Suppressor macrophage treated with lipopolysaccharide for 1 hour (primary cell): ENCODE measurements around the gene GPR89B.
"Not testable (repeated sequence)": the region's sequence is repeated elsewhere in the genome, so short reads cannot be mapped to it uniquely, and the experiment has no call there.

Source experiments
- DNase-seq, 3 donors: peaks; one replicate each; pipeline ENCODE4 v3.0.0-alpha.2; 2020 to 2022

The GPR89B gene

DNA sequence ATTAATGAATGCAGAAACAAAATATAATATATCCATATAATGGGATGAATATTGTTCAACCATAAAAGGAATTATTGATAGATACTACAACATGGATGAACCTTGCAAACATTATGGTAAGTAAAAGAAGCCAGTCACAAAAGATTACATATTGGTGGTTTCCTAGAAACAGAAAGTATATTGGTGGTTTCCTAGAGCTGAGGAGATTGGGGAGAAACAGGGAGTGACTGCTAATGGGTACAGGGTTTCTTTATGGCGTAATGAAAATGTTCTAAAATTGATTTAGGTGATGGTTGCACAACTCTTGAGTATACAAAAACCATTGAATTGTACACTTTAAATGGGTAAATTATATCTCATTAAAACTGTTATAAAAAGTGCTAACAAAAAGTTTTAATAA, 14.3 kb downstream of the GPR89B start:
- not testable (repeated sequence) for DNase-seq

DNA sequence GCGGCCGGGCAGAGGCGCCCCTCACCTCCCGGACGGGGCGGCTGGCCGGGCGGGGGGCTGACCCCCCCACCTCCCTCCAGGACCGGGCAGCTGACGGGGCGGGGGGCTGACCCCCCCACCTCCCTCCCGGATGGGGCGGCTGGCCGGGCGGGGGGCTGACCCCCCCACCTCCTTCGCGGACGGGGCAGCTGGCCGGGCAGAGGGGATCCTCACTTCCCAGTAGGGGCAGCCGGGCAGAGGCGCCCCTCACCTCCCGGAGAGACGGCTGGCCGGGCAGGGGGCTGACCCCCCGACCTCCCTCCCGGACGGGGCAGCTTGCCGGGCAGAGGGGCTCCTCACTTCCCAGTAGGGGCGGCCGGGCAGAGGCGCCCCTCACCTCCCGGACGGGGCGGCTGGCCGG, 21.3 kb downstream of the GPR89B start:
- DNase-seq: not testable (repeated sequence)

DNA sequence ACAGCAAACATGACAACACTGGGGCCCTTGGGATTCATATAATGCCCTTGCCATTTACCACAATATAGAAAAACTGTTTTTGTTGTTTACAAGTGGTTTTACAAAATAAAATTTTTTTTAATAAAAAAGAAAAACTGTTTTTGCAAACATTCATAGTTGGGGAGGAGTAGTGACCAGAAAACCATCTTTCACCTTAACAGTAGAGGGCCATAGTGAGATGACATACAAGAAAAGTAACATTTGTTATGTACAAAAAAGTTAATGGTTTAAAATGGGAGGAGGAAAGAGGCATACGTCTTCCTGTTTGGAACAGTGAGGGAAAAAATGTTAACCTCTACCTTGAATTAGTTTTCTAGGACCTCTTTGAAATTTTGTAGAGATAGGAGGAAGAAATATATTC, 30.7 kb downstream of the GPR89B start:
- peak in 1 of 3 donors; percentile 16 for DNase-seq

DNA sequence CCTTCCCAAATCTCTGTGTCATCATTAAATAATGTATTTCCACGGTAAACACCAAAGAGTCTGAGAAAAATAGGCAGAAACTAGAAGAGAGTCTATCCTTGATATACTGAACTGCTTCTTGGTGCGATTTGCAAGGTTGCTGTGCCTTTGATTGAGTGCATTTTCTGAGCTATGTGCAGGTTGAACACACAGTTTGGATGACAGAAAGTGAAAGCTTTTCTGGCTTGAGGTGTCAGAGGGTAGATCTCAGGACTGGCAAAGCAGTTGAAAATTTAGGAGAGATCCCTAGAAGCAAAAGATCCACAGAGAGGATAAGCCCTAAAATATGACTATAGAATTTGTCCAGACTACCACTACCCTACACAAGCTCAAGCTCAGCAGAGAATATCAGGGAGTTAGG, 31.5 kb downstream of the GPR89B start:
- DNase-seq: not testable (repeated sequence)

DNA sequence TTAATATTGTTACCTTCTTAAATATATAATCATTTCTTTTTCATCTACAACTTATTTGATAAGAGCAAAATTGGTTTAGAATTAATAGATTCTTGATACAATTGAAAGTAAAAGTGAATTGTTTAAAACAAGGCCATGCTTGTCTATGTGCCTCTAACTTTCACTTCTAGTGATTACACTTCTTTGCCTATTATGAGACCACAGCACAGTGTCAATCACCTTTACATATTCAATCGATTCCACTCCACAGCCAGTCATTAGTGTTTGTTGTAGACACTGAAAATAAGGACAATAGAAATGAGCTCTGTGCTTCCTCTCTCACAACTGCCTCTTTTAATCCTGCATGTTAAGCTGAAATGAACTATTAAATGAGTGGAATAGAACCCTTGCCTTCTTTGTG, 36.4 kb downstream of the GPR89B start:
- not testable (repeated sequence) for DNase-seq

DNA sequence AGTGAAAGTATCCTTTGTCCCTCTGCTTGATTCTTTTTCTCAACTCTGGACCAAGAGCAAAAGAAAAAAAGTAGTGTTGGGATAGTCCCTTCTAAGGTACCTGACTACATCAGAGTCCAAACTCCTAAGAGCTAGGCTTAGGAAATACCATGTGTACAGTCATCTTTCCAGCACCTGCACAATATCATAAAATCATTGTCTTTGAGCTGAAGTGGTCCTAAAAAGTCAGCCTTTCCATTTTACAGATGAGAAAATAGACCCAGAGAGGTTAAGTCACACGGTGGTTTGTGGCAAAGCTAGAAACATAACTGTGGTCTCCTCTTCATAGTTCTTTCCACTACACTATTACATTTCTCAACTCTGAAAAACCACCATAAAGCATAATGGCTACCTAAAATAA, 38.4 kb downstream of the GPR89B start:
- not testable (repeated sequence) for DNase-seq

DNA sequence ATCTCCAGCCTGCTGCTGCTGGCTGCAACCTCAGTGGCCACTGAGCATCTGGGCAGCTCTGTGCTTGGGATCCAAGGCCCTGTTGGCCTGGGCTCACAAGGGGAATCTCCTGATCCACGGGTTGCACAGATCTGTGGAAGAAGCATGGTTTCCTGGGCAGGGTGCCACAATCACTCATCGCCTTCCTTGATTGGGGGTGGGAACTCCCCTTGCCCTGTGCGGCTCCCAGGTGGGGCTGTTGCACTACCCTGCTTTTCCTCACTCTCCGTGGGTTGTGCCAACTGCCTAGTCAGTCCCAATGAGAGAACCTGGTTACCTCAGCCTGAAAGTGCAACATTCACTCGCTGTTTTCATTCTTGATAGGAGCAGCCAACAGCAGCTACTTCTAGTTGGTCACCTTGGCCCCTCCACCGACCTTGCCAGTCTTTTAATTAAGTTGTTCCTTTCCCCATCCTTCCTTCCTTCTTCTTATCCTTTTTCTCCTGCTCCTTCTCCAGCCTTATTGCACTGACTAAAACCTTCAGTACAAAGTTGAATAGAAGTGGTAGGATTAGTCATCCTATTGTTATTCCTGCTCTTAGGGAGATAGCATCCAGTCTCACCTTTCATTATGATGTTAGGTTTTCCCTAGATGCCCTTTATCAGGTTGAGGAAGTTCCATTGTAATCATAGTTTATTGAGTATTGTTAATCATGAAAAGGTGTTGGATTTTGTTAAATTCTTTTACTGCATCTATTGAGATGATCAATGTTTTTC, 50.9 kb downstream of the GPR89B start:
- not testable (repeated sequence) for DNase-seq

DNA sequence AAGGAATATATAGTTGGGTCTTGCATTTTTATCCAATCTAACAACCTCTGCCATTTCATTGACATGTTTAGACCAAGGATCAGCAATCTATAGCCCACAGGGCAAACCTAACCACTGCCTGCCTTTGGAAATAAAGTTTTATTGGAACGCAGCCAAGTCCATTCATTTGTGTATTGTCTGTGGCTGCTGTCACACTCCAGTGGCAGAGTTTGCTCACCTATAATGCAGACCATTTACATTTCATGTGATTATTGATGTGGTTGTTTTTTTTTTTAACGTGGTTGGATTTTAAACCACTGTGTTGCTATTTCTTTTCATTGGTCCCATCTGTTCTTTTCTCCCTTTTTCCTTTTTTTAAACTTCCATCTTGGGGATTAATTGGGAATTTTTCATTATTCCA, 57.2 kb downstream of the GPR89B start:
- DNase-seq: not testable (repeated sequence)

DNA sequence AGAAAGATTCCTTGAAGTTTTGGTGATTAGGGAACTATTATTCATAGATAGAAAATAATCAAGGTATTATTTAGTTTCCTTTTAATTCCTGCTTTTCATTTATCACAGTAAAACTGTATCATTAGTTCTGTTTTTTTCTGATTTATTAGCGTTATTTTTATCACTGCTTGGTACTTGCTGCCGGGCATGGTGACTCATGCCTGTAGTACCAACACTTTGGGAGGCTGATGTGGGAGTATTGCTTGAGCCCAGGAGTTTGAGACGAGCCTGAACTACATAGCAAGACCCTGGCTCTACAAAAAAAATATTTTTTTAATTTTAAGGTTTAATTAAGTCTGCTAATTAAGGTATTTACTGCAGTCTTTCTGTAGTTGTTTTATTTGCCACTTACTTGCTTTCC, 59.7 kb downstream of the GPR89B start:
- not testable (repeated sequence) for DNase-seq

DNA sequence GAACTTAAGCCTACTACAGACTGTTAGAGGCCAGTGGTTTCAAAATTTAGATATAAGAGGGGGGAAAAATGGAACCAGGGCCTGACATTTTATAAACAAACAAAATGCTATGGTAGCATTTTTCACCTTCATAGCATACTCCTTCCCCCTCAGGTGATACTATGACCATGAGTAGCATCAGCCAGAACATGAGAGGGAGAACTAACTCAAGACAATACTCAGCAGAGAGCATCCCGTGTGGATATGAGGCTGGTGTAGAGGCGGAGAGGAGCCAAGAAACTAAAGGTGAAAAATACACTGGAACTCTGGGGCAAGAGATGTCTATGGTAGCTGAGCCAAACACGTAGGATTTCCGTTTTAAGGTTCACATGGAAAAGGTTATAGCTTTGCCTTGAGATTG, 64.7 kb downstream of the GPR89B start:
- DNase-seq: not testable (repeated sequence)

DNA sequence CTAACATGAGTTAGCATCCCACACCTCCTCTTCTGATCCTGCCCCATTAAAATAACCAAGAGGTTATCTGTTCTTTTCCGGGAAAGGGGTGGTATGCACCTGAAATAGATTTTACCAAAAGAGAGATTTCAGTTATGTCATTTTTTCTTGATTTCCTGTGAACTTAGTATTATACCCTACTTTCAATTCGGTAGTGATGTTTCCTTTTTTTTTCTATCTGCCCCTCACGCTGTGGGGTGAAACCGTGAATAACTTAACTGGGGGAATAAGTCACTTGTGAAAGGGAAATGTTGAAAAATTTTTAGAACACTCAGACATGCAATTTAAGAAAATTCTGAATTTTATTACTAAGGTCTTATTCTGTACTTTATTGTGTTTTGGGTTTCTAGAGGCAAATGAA, 65.2 kb downstream of the GPR89B start:
- not testable (repeated sequence) for DNase-seq

DNA sequence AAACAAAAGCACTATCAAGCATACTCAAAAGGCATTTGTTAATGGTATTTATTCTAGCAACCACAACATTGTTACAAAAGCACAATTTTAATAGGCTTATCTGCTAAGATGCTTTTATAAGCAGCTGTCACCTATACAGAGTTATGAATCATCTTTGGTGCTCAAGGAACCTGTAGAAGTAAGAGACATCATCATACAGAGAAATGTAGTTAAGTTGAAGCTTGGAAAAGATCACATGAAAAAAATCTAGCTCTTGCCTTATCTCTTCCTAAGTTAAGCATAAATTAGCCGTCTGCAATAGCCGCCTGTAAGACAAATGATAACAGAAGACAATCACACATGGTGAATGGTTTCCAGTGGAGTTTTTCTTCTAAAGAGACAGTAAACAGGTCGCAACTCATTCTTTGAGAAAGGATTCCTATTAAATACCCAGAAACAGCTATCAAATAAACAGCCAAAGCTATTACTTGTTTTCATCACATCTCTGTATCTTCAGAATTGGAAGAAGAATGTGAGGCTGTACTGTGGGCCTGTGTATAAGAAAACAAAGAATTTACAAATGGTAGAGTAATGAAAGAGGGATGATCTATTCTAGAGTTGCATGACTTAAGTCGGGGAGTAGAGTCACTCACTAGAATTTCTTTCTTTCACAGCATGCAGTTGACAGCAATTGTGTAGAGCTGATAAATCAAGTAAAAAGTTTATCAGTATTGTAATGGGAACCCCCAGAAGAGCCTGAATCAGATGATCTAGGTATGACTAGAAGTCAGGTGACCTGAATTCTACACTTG, 65.8 kb downstream of the GPR89B start:
- not testable (repeated sequence) for DNase-seq

DNA sequence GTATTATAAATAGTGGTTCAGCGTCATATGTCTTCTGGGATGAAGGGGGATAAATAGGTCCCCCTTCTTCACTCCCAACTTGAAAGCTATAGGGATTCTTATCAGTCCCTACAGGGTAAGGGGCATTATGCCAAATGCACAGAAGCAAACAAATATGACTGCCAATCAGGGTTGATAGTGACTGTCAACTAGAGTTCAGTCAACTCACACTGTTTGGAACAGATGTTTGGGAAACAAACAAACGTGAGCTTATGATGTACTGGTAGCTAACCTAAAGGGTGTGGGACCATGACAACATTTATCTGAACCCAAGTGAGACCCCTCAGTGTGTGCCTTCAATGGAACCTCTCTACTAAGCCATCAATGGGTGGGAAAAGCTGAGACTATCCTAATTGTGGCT, 67.9 kb downstream of the GPR89B start:
- not testable (repeated sequence) for DNase-seq

DNA sequence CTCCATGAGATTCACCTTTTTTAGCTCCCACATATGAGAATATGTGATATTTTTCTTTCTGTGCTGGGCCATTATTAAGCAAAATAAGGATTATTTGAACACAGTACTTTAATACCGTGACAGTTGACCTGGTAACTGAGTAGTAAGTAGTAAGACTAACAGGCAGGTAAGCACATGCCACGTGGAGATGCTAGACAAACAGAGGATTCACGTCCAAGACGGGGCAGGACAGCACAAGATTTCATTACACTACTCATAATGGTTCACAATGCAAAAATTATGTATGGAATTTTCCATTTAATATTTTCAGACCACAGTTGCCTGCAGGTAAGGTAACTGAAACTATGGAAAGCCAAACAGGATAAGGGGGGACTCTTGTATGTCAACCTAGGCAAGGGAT, 79.5 kb downstream of the GPR89B start:
- not testable (repeated sequence) for DNase-seq

DNA sequence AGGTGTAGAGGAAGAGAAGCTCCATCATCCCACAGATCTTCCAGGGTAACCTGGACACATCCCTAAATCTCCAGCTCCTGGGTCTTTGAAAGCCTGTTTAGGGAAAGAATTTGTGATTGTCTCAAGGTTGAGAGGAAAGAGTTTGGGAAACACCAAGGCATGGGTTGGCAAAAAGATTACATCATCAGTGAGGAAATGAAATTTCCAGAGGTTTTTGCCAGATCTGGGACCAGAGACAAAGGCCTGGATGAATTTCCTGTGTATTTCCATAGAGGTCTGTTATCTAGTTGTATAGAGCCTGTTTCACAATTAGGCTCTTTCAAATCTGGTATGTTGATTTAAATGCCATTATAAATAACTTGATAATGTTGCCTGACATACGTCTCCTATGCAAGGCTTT, 82.3 kb downstream of the GPR89B start:
- no peak for DNase-seq

DNA sequence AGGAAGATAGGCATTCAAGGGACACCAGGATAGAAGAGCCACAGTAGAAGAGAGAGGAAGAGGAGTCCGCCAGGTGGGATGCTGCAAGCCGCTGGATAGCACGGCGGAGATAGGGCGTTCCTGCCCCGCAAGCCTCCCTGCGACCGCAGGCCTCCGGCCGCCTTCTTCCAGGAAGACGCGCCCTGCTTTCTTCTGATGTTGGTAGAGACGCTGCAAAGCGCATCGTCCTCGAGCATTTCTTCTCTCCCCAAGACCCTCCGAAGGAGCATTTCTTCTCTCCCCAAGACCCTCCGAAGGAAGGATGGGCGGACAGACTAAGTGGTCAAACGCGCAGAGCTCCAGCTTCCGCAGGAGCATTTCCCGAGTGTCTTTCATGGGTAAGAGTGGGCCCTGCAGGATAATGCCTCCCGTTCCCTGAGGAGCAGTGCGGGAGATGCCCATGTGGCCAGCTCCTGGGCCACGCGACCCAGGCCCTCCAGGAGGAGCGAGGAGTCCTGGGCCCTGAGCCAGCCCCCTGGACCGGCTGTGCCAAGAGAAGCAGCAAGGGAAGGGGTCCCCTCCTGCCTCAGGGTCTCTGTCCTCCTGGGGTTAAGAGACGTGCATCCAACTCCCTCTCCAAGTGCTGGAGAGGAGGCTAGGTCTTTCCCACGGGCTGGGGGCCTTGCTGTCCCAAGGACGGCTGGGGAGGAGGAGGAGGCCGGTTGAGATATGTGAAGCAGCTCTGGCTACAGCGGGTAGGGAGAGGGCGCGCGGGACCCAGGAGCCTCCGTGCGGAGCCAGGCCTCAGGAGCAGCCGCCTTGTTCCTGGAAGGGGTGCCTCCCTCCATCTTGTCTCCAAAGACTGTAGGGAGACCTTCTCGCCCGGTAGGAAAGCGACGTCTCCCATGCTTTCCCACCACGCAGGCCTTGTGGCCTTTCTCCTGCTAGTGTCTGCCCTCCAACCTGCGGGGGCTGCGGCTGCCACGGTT, 85.2 kb downstream of the GPR89B start:
- DNase-seq: not testable (repeated sequence)

DNA sequence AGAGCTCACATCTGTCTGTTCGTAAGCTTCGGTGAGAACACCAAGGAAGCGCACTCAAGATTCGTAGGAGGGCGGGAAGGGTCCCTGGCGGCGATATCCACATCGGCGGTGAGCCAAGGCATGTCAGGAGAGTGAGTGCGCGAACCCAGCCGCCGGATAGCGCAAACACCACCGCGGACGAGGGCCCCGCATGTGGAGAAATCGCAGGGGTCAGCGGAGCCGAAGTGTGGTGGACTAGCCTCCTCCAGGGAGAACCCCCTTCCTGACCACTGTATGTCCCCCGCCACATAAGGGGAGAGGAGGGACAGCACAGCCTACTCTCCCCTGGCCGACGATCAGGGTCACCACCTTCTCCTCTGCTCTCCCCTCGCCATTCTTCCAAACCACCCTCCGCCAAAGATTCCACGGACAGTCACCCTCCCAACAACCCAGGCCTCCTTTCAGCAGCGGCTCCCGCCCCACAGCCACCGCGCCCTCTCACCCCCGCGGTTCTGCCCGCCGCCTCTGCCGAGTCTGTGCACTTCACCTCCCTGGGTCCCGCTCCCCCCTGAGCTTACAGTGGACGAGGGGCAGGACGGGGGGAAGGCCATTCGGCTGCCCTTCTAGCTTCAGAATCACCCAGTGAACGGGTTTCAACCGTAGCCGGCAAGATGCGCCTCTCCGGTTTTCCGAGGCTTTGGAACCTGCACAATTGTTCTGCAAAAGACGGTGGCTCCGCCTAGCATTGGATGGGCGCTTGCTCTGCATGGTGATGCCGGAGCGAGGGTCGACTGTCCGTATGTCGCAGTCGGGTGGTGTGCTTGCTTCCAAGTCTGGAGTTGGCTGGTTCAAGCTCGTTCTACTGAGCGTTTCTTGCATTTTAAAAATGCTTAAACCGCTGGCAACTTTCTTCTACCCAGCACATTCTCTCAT, 86.3 kb downstream of the GPR89B start:
- not testable (repeated sequence) for DNase-seq

DNA sequence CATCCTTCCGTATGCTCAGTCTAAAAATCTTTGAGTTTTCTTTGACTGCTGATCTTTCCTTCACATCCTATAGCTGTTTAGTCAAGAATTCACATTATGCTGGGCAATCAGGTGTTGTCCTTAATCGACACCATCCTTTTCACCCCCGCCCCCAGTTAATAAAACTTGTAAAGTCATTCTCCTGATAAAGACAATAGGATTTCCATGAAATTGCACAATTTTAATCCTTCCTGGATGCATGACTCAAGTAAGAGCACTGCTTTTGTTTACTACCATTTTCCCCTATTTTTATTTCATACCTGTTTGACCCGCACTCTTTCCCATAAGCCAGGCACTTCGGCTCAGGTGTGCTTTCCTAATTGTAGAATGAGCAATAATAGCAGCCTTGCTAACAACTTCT, 96.7 kb downstream of the GPR89B start:
- DNase-seq: not testable (repeated sequence)

DNA sequence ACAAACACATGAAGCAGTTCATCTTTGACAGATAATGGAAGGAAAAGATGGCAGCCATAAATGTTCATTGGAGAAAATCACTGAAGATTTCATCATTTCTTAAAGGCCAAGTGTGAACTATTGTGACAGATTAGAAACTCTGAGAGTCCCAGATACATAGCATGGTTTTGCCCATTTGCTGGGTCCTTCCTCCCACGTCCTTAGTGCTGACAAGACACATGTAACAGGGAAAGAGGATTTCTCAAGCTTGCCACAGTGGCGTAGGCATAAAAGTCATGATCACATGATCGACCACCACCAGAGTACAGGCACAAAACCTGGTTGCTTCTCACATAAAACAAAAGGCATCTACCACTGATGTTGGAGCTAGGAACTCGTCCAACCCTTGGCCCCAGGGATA, 98.8 kb downstream of the GPR89B start:
- not testable (repeated sequence) for DNase-seq

DNA sequence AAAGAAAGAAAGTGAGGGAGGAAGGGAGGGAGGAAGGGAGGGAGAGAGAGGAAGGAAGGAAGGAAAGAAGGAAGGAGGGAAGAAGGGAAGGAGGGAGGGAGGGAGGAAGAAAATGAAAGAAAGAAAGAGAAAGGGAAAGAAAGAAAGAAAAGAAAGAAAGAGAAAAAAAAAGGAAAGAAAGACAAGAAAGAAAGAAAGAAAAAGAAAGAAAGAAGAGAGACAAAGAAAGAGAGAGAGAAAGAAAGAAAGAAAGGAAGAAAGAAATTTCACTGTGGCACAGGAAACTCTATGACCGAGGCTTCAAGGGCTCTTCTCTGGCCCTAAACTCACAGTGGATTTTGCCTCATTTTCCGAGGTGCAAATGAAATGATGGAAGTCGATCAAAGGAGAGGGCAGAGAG, 104.0 kb downstream of the GPR89B start:
- DNase-seq: not testable (repeated sequence)

DNA sequence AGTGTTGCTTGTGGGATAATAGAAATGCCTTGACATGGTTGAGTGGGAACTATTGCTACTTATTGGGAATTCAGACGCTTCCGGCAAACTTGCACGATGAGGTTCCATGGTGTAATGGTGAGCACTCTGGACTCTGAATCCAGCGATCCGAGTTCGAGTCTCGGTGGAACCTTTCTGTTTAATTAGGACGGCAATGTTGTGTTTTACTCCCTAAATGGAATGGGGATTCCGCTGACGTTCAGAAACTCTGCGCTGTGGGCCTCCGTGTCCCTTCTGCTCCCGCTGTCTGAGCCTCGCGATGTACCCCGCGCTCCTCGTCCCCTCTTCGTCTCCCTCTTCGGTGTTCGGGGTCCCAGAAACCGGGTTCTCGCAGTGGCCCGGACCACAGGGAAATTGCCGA, 104.5 kb downstream of the GPR89B start:
- DNase-seq: not testable (repeated sequence)

DNA sequence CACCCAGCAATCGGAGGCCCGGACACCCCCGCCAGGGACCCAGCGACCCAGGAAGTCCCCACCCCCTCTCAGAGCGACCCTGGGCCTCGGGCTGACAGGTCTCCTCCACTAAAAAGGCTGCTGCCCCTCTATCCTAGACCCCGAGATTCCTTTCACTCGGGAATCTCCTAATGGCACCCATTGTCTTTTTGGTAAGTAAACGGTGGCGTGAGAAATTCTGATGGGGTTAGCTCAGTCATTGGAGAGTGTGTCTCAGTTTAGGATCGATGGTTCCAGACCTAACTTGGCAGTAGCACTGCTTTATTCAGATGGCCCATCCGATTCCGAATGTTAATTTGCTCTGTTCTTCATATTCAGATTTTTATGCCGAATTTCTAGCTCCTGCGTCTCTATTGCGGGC, 104.9 kb downstream of the GPR89B start:
- not testable (repeated sequence) for DNase-seq
